Measurements from ENCODE around the gene CLDN14. TPM values are rescaled to one million over a fixed set of nuclear protein-coding genes. Genes with fewer than 3 reads are reported as not detected.

The CLDN14 gene
- total RNA-seq, 4 donors from 2014 or later, result not detected

DNA sequence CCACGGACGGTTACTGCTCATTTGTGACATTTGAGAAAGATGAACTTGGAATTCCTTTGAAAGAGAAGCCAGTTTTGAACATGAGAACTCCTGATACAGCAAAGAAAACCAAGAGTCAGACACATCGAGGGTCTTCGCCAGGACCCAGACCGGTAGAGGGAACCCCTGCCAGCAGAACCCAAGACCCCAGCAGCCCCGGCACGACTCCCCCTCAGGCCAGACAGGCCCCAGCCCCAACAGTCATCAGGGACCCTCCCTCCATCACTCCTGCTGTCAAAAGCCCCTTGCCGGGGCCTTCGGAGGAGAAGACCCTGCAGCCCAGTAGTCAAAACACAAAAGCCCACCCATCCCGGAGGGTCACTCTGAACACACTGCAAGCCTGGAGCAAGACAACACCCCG lies 67.0 kb downstream of the CLDN14 start:
- WGBS, result 85% methylated on average over 6 of the region's 11 CpGs
- Histone ChIP-seq H3K9me3 (no peaks in the 10 kb centered on the region), H3K27ac (replicated peaks in 1 of 4) (no peak overlapping the region), H3K36me3 (peaks cover 4 to 47% (median 25%) of the 10 kb centered on the region in 4 donors), H3K27me3 (no peaks in the 10 kb centered on the region), H3K4me3 (no peak overlapping the region), H3K4me1 (no peaks in the 10 kb centered on the region)
- TF ChIP-seq EP300 (IDR thresholded peaks at IDR 0.05) (no peak), POLR2A (IDR thresholded peaks at IDR 0.05; ENCODE audit: low read depth) (no peak), POLR2AphosphoS5 (IDR thresholded peaks at IDR 0.05) (no peak)
- TF ChIP-seq, protein P1, sequence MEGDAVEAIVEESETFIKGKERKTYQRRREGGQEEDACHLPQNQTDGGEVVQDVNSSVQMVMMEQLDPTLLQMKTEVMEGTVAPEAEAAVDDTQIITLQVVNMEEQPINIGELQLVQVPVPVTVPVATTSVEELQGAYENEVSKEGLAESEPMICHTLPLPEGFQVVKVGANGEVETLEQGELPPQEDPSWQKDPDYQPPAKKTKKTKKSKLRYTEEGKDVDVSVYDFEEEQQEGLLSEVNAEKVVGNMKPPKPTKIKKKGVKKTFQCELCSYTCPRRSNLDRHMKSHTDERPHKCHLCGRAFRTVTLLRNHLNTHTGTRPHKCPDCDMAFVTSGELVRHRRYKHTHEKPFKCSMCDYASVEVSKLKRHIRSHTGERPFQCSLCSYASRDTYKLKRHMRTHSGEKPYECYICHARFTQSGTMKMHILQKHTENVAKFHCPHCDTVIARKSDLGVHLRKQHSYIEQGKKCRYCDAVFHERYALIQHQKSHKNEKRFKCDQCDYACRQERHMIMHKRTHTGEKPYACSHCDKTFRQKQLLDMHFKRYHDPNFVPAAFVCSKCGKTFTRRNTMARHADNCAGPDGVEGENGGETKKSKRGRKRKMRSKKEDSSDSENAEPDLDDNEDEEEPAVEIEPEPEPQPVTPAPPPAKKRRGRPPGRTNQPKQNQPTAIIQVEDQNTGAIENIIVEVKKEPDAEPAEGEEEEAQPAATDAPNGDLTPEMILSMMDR (IDR thresholded peaks at IDR 0.05), result no peak
- intact Hi-C loops (cut with DNase I), result no loop called here
- no peak for DNase-seq (ENCODE audit: extremely low spot score)

DNA sequence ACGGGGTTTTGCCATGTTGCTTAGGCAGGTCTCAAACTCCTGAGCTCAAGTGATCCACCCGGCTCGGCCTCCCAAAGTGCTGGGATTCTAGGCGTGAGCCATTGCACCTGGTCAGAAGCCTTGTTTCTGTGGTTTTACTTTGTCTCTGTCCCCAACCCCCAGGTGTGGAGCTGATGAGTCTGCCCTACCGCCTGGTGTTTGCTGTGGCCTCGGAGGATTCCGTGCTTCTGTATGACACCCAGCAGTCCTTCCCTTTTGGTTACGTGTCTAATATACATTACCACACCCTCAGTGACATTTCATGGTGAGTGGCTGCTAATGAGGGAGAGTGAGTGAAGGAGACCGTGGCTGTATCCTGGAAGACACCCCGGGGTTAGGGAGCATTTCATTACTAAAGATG lies 68.6 kb downstream of the CLDN14 start:
- intact Hi-C loops (cut with DNase I), result no loop called here
- no peak overlapping the region for H3K27ac ChIP-seq (replicated peaks in 1 of 4)
- H3K4me1 ChIP-seq, result no peaks in the 10 kb centered on the region
- WGBS, result 95% methylated on average over 10 of the region's 10 CpGs
- no peaks in the 10 kb centered on the region for H3K9me3 ChIP-seq
- DNase-seq (ENCODE audit: extremely low spot score), result no peak
- no peaks in the 10 kb centered on the region for H3K27me3 ChIP-seq
- peaks cover 4 to 40% (median 22%) of the 10 kb centered on the region in 4 donors for H3K36me3 ChIP-seq
- TF ChIP-seq POLR2A (IDR thresholded peaks at IDR 0.05; ENCODE audit: low read depth), result no peak
- TF ChIP-seq POLR2AphosphoS5 (IDR thresholded peaks at IDR 0.05), result no peak
- TF ChIP-seq, protein P1 (IDR thresholded peaks at IDR 0.05), result no peak
- TF ChIP-seq EP300 (IDR thresholded peaks at IDR 0.05), result no peak
- no peak overlapping the region for H3K4me3 ChIP-seq

Other genes starting within 250 kb of the CLDN14 start
- gene MORC3, start 159.9 kb downstream of the CLDN14 start, total RNA-seq, result 10 to 100 TPM; 32.0 to 41.9 (median 39.2) TPM
- gene CHAF1B, start 94.7 kb downstream of the CLDN14 start, total RNA-seq, result 1 to 10 TPM in 2 of 4 donors, under 1 TPM in 2; 0.83 to 1.6 (median 1.2) TPM
- gene SIM2, start 219.0 kb upstream of the CLDN14 start, total RNA-seq, result under 1 TPM in 1 of 4 donors, not detected in 3; 0.42 TPM

All from esophagus muscularis mucosa (tissue), 4 donors.